ENCODE data around the gene SLIT3. TPM values are rescaled to one million over a fixed set of nuclear protein-coding genes. Genes with fewer than 3 reads are reported as not detected.

Gene SLIT3
- total and polyA plus RNA-seq, 10 of the 15 experiments (the other 5 are each of a cell fraction or from before 2014, with no cell fraction given): 0.05 TPM; not detected in 9

DNA sequence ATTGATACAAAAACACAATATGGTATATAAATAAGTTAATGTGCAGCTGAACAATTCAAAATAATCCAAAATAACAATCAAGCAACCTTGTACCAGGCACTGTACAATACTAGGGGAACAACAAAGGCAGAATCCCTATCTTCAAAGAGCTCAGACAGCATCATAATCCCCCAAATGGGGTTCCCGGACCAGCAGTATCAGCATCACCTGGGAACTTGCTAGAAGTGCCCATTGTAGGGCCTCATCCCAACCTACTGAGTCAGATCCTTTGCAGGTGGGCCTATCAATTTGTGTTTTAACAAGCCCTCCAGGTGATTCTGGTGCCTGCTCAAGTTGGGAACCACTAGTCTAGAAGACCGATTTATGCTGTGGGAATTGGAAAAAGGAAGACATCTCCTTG lies 27.1 kb downstream of the SLIT3 start:
- no peak overlapping the region for H2AFZ ChIP-seq (ENCODE audit: control insufficient read depth, low read depth, low read length)
- FAIRE-seq (no peak), ATAC-seq (no peak), DNase-seq (ENCODE audit: low read depth, low spot score) (no peak)
- H3K27ac ChIP-seq (ENCODE audit: control insufficient read depth, insufficient read depth): no peak overlapping the region
- intact Hi-C loops (cut with micrococcal nuclease; ENCODE audit: unreplicated experiment) (no loop called here), in situ Hi-C loops (cut with MboI) (no loop called here)
- no peaks in the 10 kb centered on the region for H3K4me1 ChIP-seq (ENCODE audit: control insufficient read depth, insufficient read depth, low read length)
- no peaks in the 10 kb centered on the region for H3K36me3 ChIP-seq (ENCODE audit: control insufficient read depth in 2 of 2, insufficient read depth in 2 of 2, low read length in 1 of 2)
- RAD21 ChIA-PET (ENCODE audit: unreplicated experiment): no interaction called here
- POLR2A ChIA-PET: no interaction called here
- CTCF ChIA-PET: no interaction called here
- no peaks in the 10 kb centered on the region for H4K20me1 ChIP-seq (ENCODE audit: control insufficient read depth, insufficient read depth)
- SMC1A ChIA-PET (ENCODE audit: uncharacterized antibody, unreplicated experiment): no interaction called here
- H3K79me2 ChIP-seq (ENCODE audit: control insufficient read depth, insufficient read depth, low read length): no peaks in the 10 kb centered on the region
- BruUV-seq (replicated peaks): no TSS peak
- no peaks in the 10 kb centered on the region for H3K9me3 ChIP-seq (replicated peaks; ENCODE audit: control insufficient read depth, insufficient read depth, low read length)
- no peaks in the 10 kb centered on the region for H3K27me3 ChIP-seq (replicated peaks in 1 of 2; ENCODE audit: control insufficient read depth in 2 of 2, insufficient read depth in 2 of 2, low read length in 1 of 2)
- H3K4me2 ChIP-seq (ENCODE audit: control insufficient read depth, insufficient read depth): no peak overlapping the region
- 10% methylated on average over 2 of the region's 2 CpGs for WGBS (ENCODE audit: insufficient coverage, insufficient replicate concordance, low lambda C conversion rate, missing lambda C conversion rate)
- TF ChIP-seq EZH2 (IDR thresholded peaks at IDR 0.05; ENCODE audit: borderline replicate concordance, control insufficient read depth, low read depth, low read length): no peak
- TF ChIP-seq SPI1 (IDR thresholded peaks at IDR 0.05; ENCODE audit: borderline replicate concordance, insufficient read depth, low read depth, low read length): no peak
- H3K4me3 ChIP-seq: no peak overlapping the region
- H3K9ac ChIP-seq (ENCODE audit: control insufficient read depth, insufficient read depth, low read length): no peak overlapping the region

DNA sequence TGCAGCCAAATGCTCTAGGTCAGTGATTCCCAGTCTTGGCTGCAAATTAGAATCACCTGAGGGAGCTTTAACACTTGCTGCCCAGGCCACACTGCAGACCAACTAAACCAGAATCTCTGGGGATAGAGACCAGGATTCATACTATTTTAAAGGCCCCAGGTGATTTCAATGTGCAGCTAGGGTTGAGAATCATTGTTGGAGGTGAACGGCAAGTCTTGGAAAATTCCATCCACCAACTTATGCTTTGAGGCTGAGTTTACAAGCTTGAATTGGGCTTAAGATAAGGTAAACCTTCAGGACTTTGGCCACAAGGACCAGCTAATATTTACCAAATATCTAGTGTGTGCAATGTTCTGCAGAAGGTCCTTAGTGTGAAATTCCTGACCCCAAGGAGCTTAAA lies 27.5 kb downstream of the SLIT3 start:
- Histone ChIP-seq H3K36me3 (ENCODE audit: control insufficient read depth in 2 of 2, insufficient read depth in 2 of 2, low read length in 1 of 2) (no peaks in the 10 kb centered on the region), H3K4me3 (no peak overlapping the region), H3K4me1 (ENCODE audit: control insufficient read depth, insufficient read depth, low read length) (no peaks in the 10 kb centered on the region), H3K27me3 (replicated peaks in 1 of 2; ENCODE audit: control insufficient read depth in 2 of 2, insufficient read depth in 2 of 2, low read length in 1 of 2) (no peaks in the 10 kb centered on the region), H3K27ac (ENCODE audit: control insufficient read depth, insufficient read depth) (no peak overlapping the region), H3K4me2 (ENCODE audit: control insufficient read depth, insufficient read depth) (no peak overlapping the region), H3K9ac (ENCODE audit: control insufficient read depth, insufficient read depth, low read length) (no peak overlapping the region), H3K79me2 (ENCODE audit: control insufficient read depth, insufficient read depth, low read length) (no peaks in the 10 kb centered on the region), H3K9me3 (replicated peaks; ENCODE audit: control insufficient read depth, insufficient read depth, low read length) (no peaks in the 10 kb centered on the region), H2AFZ (ENCODE audit: control insufficient read depth, low read depth, low read length) (no peak overlapping the region), H4K20me1 (ENCODE audit: control insufficient read depth, insufficient read depth) (no peaks in the 10 kb centered on the region)
- intact Hi-C loops (cut with micrococcal nuclease; ENCODE audit: unreplicated experiment) (no loop called here), in situ Hi-C loops (cut with MboI) (no loop called here)
- no peak for ATAC-seq
- ChIA-PET CTCF (no interaction called here), SMC1A (ENCODE audit: uncharacterized antibody, unreplicated experiment) (no interaction called here), RAD21 (ENCODE audit: unreplicated experiment) (no interaction called here), POLR2A (no interaction called here)
- WGBS (ENCODE audit: insufficient coverage, insufficient replicate concordance, low lambda C conversion rate, missing lambda C conversion rate): 50% methylated on average over 1 of the region's 1 CpG
- FAIRE-seq: no peak
- DNase-seq (ENCODE audit: low read depth, low spot score): no peak
- BruUV-seq (replicated peaks): no TSS peak
- TF ChIP-seq CBX5 (IDR thresholded peaks at IDR 0.05; ENCODE audit: low read depth) (no peak), PAX5 (IDR thresholded peaks at IDR 0.05; ENCODE audit: borderline replicate concordance, low read depth, low read length) (no peak), SMAD5 (IDR thresholded peaks at IDR 0.05; ENCODE audit: low read depth) (no peak), RB1 (IDR thresholded peaks at IDR 0.05; ENCODE audit: borderline replicate concordance) (no peak), NKRF (conservative IDR thresholded peaks at IDR 0.05) (no peak), NR2C1 (IDR thresholded peaks at IDR 0.05) (no peak), ZSCAN29 (IDR thresholded peaks at IDR 0.05) (no peak), SP1 (IDR thresholded peaks at IDR 0.05; ENCODE audit: low read depth, low read length) (no peak), ASH2L (IDR thresholded peaks at IDR 0.05; ENCODE audit: borderline replicate concordance, low read depth) (no peak)
- TF ChIP-seq, protein P1, sequence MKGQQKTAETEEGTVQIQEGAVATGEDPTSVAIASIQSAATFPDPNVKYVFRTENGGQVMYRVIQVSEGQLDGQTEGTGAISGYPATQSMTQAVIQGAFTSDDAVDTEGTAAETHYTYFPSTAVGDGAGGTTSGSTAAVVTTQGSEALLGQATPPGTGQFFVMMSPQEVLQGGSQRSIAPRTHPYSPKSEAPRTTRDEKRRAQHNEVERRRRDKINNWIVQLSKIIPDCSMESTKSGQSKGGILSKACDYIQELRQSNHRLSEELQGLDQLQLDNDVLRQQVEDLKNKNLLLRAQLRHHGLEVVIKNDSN (IDR thresholded peaks at IDR 0.05; ENCODE audit: borderline replicate concordance, extremely low read length, insufficient read depth, low read depth, low read length): no peak
- TF ChIP-seq, protein P2, sequence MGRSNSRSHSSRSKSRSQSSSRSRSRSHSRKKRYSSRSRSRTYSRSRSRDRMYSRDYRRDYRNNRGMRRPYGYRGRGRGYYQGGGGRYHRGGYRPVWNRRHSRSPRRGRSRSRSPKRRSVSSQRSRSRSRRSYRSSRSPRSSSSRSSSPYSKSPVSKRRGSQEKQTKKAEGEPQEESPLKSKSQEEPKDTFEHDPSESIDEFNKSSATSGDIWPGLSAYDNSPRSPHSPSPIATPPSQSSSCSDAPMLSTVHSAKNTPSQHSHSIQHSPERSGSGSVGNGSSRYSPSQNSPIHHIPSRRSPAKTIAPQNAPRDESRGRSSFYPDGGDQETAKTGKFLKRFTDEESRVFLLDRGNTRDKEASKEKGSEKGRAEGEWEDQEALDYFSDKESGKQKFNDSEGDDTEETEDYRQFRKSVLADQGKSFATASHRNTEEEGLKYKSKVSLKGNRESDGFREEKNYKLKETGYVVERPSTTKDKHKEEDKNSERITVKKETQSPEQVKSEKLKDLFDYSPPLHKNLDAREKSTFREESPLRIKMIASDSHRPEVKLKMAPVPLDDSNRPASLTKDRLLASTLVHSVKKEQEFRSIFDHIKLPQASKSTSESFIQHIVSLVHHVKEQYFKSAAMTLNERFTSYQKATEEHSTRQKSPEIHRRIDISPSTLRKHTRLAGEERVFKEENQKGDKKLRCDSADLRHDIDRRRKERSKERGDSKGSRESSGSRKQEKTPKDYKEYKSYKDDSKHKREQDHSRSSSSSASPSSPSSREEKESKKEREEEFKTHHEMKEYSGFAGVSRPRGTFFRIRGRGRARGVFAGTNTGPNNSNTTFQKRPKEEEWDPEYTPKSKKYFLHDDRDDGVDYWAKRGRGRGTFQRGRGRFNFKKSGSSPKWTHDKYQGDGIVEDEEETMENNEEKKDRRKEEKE (IDR thresholded peaks at IDR 0.05): no peak
